HG02943 (cell line): ENCODE results near the gene ACSL5.

Experiments used
- ATAC-seq: cut with Tn5 transposase; IDR thresholded peaks from one replicate; pipeline ENCODE4 v1.9.1; 2021; ENCODE audit warnings: mild to moderate bottlenecking, low read depth, moderate library complexity; ENCODE audit not compliant: unreplicated experiment

ACSL5 gene

GRCh38 chr10:112373912-112374338, at the start of gene ACSL5:
Gene ACSL5 (plus strand): TSS chr10:112374116. CDS start chr10:112394947, 20,831 bp downstream.
- ATAC-seq: no peak

- no peak for ATAC-seq
These were observed 46.2 kb upstream of the ACSL5 start for GRCh38 chr10:112327678-112328077.

GRCh38 chr10:112330162-112330561, 43.8 kb upstream of the ACSL5 start:
- ATAC-seq: no peak

GRCh38 chr10:112330607-112331160, 43.2 kb upstream of the ACSL5 start:
- no peak for ATAC-seq

GRCh38 chr10:112332022-112332421, 41.9 kb upstream of the ACSL5 start:
- ATAC-seq: no peak

GRCh38 chr10:112332509-112333228, 41.2 kb upstream of the ACSL5 start:
- no peak for ATAC-seq

- no peak for ATAC-seq
These were observed 40.5 kb upstream of the ACSL5 start for GRCh38 chr10:112333452-112333851.

GRCh38 chr10:112335111-112335867, 38.6 kb upstream of the ACSL5 start:
- no peak for ATAC-seq

- ATAC-seq: no peak
These were observed 38.0 kb upstream of the ACSL5 start for GRCh38 chr10:112335868-112336265.

- ATAC-seq: no peak
These were observed 37.2 kb upstream of the ACSL5 start for GRCh38 chr10:112336556-112337201.

GRCh38 chr10:112338957-112339356, 35.0 kb upstream of the ACSL5 start:
- ATAC-seq: no peak

- no peak for ATAC-seq
These were observed 33.3 kb upstream of the ACSL5 start for GRCh38 chr10:112340601-112341000.

GRCh38 chr10:112343056-112343806, 30.7 kb upstream of the ACSL5 start:
- no peak for ATAC-seq

GRCh38 chr10:112344261-112344660, 29.7 kb upstream of the ACSL5 start:
- no peak for ATAC-seq

GRCh38 chr10:112345202-112345601, 28.7 kb upstream of the ACSL5 start:
- no peak for ATAC-seq

- ATAC-seq: no peak
These were observed 28.2 kb upstream of the ACSL5 start for GRCh38 chr10:112345743-112346142.

- ATAC-seq: no peak
These were observed 27.1 kb upstream of the ACSL5 start for GRCh38 chr10:112346774-112347173.

GRCh38 chr10:112347709-112348671, 25.9 kb upstream of the ACSL5 start:
- no peak for ATAC-seq

GRCh38 chr10:112348759-112349158, 25.2 kb upstream of the ACSL5 start:
- no peak for ATAC-seq
